Activated CD4-positive, alpha-beta T cell treated with anti-CD3 and anti-CD28 coated beads for 4 hours (primary cell): ENCODE measurements around the gene SYT7.

Experiments used
- DNase-seq, 2 donors: peaks; one replicate each; pipeline ENCODE4 v3.0.0-alpha.2; 2020

SYT7 gene

GRCh38 chr11:61515686-61516085, 65.2 kb downstream of the SYT7 start:
- no peak for DNase-seq

DNA sequence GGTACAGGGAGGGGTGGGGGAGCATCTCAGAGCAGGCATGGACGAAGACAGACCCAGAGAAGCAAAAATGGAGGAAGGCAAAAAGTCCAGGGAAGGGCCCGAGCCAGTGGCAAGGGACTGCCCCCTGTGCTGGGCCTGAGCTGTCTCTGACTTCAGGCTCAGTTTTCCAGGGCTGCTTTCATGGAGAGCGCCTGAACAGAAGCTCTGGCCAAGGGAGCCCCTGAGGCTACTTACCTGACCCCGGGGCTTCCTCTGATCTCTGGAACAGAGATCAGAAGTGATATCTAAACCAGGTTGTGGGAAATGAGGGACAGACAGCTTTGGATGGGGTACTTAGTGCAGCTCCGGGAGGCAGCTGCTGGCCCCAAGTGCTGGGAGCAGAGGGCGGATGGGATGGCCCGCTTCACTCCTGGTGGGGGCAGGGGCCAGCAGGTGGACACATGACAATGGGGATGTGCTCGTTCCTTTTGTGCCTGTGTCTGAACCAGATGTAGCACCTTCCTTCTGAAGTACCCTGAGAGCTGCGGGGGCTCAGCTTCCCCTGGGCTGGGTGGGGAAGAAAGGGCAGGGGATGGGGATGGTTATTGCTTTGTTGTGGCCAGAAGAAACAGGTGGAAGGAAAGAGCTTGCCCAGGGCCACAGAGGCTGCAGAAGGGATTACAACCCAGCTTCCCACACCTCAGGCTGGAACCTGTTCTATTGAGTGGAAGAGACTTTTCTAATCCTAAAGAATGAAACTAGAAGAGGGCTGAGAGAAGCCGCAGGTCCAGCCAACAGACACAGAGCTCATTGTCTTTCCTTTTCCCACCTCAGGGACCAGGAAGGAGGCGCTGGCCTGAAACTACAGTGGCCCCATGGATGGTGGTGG, 66.6 kb downstream of the SYT7 start:
- DNase-seq: no peak

DNA sequence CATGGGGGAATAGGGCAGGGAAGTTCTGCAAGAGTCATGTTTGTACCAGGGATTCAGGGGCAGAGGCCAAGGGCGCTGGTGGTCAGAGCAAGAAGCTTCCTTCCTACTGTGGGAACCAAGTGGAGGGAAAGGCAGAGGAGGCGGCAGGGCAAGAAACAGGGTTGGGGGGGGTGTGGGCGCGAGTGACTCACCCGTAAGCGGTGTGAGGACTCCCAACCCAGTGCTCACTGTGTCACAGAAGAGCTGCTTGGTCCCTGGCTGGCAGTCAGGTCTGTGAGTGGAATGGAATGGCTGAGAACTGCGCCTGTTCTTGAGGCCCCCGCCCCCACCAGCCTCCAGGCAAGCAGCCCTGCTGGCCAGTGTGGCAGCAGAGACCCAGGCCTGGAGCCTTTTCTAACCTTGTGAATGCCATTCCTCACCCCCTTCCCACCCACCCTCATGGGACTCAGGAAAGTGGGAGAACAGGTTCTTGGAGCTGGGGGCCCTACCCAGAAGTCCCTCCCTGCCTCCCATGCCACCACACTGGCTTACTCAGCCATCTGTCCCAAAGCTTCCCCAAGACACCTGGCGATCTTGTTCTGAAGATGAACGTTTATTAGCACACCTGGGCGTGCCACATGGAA, 67.6 kb downstream of the SYT7 start:
- DNase-seq: no peak

DNA sequence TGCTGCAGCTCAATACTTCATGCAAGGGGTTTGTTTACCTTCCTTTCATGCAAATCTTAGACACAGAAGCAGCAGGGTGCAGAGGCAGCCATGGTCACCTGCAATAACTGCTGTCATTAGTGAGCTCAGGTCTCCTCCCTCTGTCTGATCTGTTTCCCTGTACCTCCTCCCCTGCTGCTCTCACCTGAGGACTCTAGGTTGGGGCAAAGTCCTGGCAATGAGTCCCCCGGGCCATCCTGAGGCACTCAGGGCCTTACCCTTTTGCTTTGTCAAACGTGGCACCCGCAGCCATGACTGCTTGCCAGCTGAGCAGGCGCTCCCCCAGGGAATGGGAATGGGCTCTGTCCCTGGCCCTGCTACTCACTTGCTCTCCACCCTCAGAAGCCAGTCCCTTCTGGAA, 68.4 kb downstream of the SYT7 start:
- no peak for DNase-seq

DNA sequence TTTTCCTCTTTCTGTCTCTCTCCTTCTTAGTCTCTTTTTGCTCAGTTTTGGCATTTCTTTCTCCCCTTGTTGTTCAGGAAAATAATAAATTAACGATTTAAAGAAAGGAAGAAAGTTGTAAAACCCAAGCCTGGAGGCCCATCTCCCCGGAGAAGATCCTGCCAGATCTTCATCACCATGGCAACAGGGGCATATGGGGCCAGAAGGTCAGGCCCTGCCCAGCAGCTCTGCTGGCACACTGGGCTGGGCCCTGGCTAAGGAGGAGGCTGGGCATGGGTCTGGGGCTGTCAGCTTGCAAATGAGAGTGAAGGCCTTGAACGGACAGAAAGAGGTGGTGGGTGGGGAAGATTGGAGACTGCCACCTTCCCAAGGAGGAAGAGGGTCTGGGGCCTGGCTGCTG, 69.5 kb downstream of the SYT7 start:
- no peak for DNase-seq

- DNase-seq: no peak
Observed at GRCh38 chr11:61510974-61511373, 69.9 kb downstream of the SYT7 start.

- no peak for DNase-seq
Observed at GRCh38 chr11:61510166-61510919, 70.5 kb downstream of the SYT7 start.

- DNase-seq: peak; percentile 27 to 53
Observed at GRCh38 chr11:61509043-61510029, 71.5 kb downstream of the SYT7 start.

GRCh38 chr11:61507962-61508861, 72.7 kb downstream of the SYT7 start, which contains the start of gene LRRC10B:
Gene LRRC10B, plus strand, starts transcription at chr11:61508749. Its CDS starts 250 bp downstream, at chr11:61508999.
- DNase-seq: peak; percentile 10 to 14

DNA sequence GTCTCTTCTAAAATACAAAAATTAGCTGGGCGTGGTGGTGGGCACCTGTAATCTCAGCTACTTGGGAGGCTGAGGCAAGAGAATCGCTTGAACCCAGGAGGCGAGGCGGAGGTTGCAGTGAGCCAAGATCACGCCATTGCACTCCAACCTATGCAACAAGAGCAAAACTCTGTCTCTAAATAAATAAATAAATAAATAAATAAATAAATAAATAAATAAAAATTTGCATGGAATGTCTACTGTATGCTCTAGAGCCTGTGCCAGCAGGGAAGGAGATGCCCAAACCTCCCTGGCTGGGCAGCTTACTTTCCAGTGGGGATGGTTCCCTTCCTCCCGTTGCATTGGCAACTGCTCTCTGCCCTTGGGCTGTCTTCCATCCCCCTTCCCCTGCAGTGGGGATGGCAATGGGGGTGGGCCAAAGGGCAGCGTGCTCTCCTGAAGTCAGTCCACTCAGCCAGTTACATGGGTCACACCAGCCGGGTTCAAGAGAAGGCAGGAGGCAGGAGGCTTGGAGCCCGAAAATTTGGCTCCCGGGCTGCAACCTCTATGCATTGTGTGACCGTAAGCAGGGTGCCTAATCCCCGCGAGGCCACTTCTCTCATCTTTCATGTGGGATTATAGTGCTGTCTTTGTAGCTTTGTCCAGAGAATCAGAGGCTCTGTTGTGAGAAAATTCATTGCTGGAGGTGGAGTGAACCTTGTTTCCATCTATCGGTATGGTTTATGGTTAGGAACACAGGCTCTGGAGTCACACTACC, 73.7 kb downstream of the SYT7 start:
- no peak for DNase-seq

DNA sequence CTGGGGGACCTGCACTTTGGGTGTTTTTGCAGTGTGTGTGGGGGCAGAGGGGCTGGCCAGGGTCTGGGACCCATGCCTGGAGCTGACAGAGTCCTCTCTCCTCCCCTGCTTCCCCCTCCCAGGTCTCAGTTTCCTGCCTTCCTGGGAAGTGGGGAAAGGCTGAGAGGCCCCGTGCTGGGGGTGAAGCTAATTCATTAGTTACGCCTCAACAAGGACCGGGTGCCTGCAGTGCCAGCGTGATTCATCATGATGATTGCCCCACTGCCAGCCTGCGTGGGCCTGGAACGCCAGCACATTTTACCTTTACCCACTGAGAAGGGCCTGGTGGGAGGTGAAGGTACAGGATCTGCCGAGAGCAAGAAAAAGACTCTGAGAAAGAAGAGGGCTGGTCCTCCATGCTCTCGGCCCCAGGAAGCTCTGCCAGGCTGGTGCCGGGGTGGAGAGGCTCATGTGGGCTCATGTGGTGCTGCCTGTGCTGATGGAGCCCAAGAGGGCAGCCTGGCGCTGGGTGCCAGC, 75.2 kb downstream of the SYT7 start:
- DNase-seq: no peak

GRCh38 chr11:61505106-61505505, 75.8 kb downstream of the SYT7 start:
- no peak for DNase-seq

- DNase-seq: no peak
Observed at GRCh38 chr11:61503135-61503770, 77.6 kb downstream of the SYT7 start.

GRCh38 chr11:61502522-61502921, 78.4 kb downstream of the SYT7 start:
- no peak for DNase-seq

DNA sequence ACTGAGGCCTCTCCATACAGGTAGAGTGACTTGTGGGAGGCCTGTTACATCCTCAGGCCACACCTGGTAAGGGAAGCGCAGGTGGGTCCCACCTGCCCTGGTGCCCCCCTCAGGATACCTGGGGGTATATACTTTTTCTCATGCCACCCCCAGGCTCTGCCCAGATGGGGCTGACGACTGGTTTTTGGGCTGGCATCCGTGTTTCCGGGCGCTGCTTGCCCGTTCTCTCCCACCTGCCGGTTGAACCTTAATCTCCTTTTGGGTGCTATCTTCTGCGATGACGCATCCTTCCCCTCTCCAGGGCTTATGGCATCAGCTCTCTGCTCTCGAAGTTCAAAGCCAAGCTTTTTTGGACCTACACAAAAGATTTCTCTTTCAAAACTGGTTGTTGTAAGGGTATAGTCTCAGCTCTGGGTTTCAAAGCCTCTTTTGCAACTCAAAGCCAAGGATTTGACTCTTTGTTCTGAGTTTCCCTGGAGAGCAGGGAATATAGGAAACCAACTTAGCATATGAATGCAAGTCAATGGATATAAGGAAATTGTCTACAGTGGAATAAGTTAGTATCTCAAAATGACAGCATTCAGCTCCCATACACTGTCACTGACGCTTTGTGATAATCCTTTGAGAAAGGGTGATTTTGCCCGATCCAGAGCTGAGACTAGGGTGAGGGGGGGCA, 80.9 kb downstream of the SYT7 start:
- no peak for DNase-seq

GRCh38 chr11:61498767-61499341, 82.0 kb downstream of the SYT7 start:
- no peak for DNase-seq

GRCh38 chr11:61497876-61498275, 83.0 kb downstream of the SYT7 start:
- no peak for DNase-seq

DNA sequence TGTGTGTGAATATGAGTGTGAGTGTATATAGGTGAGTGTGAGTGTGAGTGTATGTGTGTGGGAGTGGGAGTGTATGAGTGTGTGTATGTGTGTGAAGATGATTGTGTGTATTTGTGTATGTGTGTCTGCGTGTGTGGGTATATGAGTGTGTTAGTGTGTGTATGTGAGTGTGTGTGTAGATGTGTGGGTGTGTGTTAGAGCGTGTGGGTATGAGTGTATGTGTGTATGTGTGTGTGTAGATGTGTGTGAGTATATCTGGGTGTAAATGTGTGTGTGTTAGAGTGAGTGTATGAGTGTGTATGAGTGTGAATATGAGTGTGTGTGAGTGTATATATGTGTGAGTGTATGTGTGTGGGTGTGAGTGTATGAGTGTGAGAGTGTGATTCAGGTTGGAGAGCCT, 83.4 kb downstream of the SYT7 start:
- DNase-seq: no peak
